ENCODE measurements around the gene C1GALT1C1L. TPM values are rescaled to one million over a fixed set of nuclear protein-coding genes. Genes with fewer than 3 reads are reported as not detected.

C1GALT1C1L gene
- total and polyA plus RNA-seq, 2 of the 13 experiments (the other 11 are each of a cell fraction or from before 2014, with no cell fraction given): 1.3 to 2.4 TPM

DNA sequence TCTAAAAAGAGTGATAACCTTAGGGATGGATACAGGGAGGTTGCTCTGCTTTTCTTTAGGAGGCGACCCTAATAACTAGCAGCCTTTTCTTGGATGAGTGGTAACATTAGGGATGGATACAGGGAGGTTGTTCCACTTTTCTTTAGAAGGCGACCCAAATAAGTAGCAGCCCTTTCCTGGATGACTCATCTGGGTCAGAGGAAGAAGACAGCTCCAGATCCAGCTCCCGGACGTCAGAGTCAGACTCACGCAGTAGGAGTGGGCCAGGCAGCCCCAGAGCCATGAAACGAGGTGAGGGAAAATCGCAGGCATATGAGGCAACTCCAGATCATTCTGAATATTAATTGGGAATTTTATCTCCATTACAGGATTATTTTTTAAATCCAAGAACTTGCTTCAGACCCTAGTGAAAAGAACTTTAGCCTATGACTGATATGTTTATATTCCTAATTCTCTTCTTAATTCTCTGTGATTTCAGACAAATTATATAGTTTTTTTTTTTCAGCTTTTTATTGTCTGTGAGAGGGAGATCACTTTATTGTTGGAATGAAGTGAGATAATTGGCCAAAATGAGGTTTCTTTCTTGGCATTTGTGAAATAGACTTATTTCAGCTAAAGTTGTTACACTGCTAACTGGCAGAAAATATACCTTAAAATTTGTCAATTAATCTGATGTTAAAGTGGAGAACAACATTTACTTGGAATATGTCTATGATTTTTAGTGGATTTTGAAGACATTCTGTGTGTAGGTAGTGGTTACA is 31.2 kb upstream of the C1GALT1C1L start (continued):
- TF ChIP-seq TGIF2 (CRISPR knock-in tag; IDR thresholded peaks at IDR 0.05) (no peak), ZFP90 (CRISPR knock-in tag; IDR thresholded peaks at IDR 0.05; ENCODE audit: borderline replicate concordance) (no peak), ZFP41 (CRISPR knock-in tag; IDR thresholded peaks at IDR 0.05; ENCODE audit: borderline replicate concordance) (no peak), TBP (CRISPR knock-in tag; IDR thresholded peaks at IDR 0.05) (no peak), NR1H2 (CRISPR knock-in tag; IDR thresholded peaks at IDR 0.05; ENCODE audit: borderline replicate concordance, low read depth) (no peak), ZNF383 (CRISPR knock-in tag; IDR thresholded peaks at IDR 0.05; ENCODE audit: borderline replicate concordance) (no peak)
- TF ChIP-seq, protein P1, sequence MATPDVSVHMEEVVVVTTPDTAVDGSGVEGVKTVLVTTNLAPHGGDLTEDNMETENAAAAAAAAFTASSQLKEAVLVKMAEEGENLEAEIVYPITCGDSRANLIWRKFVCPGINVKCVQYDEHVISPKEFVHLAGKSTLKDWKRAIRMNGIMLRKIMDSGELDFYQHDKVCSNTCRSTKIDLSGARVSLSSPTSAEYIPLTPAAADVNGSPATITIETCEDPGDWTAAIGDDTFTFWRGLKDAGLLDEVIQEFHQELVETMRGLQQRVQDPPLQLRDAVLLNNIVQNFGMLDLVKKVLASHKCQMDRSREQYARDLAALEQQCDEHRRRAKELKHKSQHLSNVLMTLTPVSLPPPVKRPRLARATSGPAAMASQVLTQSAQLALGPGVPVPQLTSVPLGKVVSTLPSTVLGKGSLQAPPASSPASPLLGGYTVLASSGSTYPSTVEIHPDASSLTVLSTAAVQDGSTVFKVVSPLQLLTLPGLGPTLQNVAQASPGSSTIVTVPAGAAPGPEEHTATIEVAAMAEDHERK (CRISPR knock-in tag; IDR thresholded peaks at IDR 0.05; ENCODE audit: low read depth): no peak
- TF ChIP-seq, protein P2, sequence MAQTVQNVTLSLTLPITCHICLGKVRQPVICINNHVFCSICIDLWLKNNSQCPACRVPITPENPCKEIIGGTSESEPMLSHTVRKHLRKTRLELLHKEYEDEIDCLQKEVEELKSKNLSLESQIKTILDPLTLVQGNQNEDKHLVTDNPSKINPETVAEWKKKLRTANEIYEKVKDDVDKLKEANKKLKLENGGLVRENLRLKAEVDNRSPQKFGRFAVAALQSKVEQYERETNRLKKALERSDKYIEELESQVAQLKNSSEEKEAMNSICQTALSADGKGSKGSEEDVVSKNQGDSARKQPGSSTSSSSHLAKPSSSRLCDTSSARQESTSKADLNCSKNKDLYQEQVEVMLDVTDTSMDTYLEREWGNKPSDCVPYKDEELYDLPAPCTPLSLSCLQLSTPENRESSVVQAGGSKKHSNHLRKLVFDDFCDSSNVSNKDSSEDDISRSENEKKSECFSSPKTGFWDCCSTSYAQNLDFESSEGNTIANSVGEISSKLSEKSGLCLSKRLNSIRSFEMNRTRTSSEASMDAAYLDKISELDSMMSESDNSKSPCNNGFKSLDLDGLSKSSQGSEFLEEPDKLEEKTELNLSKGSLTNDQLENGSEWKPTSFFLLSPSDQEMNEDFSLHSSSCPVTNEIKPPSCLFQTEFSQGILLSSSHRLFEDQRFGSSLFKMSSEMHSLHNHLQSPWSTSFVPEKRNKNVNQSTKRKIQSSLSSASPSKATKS (CRISPR knock-in tag; IDR thresholded peaks at IDR 0.05): no peak

DNA sequence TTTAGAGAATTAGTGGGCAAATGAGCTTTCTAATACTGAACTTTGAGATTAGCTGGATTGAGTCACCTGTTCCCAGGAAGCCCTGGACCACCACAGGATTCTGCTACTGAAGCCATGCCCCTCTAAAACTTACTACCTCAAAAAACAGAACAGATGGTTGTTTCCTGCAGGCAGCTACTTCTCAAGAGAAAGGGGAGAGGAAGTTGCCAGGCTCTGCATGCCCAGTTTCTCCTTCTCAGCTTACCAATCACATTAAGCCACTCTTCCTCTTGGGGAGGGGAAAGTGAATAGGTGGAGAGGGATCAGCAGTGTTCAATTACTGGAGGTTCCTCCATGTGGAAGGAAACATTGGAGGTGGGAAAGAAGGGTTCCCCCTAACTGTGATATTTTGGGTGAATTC is 24.9 kb upstream of the C1GALT1C1L start:
- DNase-seq (ENCODE audit: low spot score): no peak
- H3K9me3 ChIP-seq (ENCODE audit: low read length): no peaks in the 10 kb centered on the region
- ATAC-seq: no peak
- no peak overlapping the region for H3K27ac ChIP-seq (ENCODE audit: extremely low read length, insufficient read depth, low read length)
- no peaks in the 10 kb centered on the region for H4K20me1 ChIP-seq (ENCODE audit: insufficient read depth, low read length)
- no peak for FAIRE-seq
- no TSS peak for BruUV-seq (replicated peaks)
- no peaks in the 10 kb centered on the region for H3K36me3 ChIP-seq (replicated peaks in 1 of 2; ENCODE audit: control insufficient read depth in 1 of 2, insufficient read depth in 2 of 2, low read length in 2 of 2)
- in situ Hi-C loops (cut with HindIII; ENCODE audit: extremely low pct_ligation_motif_present, low pct_unique_long_range_greater_than_20kb): no loop called here
- ChIA-PET CTCF (ENCODE audit: low intra/inter-chr PET ratio, low total read pairs) (no interaction called here), POLR2A (no interaction called here)
- no peaks in the 10 kb centered on the region for H3K79me2 ChIP-seq (ENCODE audit: insufficient read depth, low read length)
- H3K4me2 ChIP-seq (ENCODE audit: low read depth, low read length): no peak overlapping the region
- TF ChIP-seq HNRNPUL1 (IDR thresholded peaks at IDR 0.05; ENCODE audit: low read depth, low read length) (no peak), GATA4 (IDR thresholded peaks at IDR 0.05; ENCODE audit: borderline replicate concordance, low read depth) (no peak), AKAP8 (CRISPR knock-in tag; IDR thresholded peaks at IDR 0.05) (no peak), PCBP1 (IDR thresholded peaks at IDR 0.05; ENCODE audit: borderline replicate concordance, low read depth, low read length) (no peak), PLRG1 (conservative IDR thresholded peaks at IDR 0.05) (no peak), NFE2L1 (CRISPR knock-in tag; IDR thresholded peaks at IDR 0.05; ENCODE audit: borderline replicate concordance) (no peak)
- TF ChIP-seq, protein P3, sequence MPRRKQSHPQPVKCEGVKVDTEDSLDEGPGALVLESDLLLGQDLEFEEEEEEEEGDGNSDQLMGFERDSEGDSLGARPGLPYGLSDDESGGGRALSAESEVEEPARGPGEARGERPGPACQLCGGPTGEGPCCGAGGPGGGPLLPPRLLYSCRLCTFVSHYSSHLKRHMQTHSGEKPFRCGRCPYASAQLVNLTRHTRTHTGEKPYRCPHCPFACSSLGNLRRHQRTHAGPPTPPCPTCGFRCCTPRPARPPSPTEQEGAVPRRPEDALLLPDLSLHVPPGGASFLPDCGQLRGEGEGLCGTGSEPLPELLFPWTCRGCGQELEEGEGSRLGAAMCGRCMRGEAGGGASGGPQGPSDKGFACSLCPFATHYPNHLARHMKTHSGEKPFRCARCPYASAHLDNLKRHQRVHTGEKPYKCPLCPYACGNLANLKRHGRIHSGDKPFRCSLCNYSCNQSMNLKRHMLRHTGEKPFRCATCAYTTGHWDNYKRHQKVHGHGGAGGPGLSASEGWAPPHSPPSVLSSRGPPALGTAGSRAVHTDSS (CRISPR knock-in tag; conservative IDR thresholded peaks at IDR 0.05): no peak
- TF ChIP-seq, protein P4, sequence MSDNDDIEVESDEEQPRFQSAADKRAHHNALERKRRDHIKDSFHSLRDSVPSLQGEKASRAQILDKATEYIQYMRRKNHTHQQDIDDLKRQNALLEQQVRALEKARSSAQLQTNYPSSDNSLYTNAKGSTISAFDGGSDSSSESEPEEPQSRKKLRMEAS (IDR thresholded peaks at IDR 0.05): no peak
- no peak overlapping the region for H3K9ac ChIP-seq (ENCODE audit: insufficient read depth, low read depth, low read length)
- intact Hi-C loops (cut with micrococcal nuclease; ENCODE audit: unreplicated experiment): no loop called here
- H2AFZ ChIP-seq (ENCODE audit: low read length): no peak overlapping the region
- no peak overlapping the region for H3K4me3 ChIP-seq (replicated peaks in 1 of 3; ENCODE audit: insufficient read depth in 1 of 3, low read depth in 2 of 3, low read length in 3 of 3)
- H3K4me1 ChIP-seq (ENCODE audit: insufficient read depth, low read length): peaks cover 7% of the 10 kb centered on the region
- H3K27me3 ChIP-seq (ENCODE audit: control insufficient read depth in 1 of 2, insufficient read depth in 2 of 2, low read length in 2 of 2): no peaks in the 10 kb centered on the region
